Activated T-cell treated with anti-CD3 and anti-CD28 coated beads, Interleukin-2, amount 50 U/mL, for 72 hours (primary cell): ENCODE measurements around the gene IGFBP6. TPM values are rescaled to one million over a fixed set of nuclear protein-coding genes. Genes with fewer than 3 reads are reported as not detected.
A peak's percentile ranks its signal among the peaks of the same experiment; 100 is the strongest.

Experiments
- ATAC-seq, 2 donors: fragments of 150-1000 bp; cut with Tn5 transposase; replicated peaks in 1 of 2; 2 replicates each; pipeline ENCODE4 v1.10.0; 2021; ENCODE audit warnings: moderate library complexity in 2 of 2, mild to moderate bottlenecking in 1 of 2
- DNase-seq, 2 donors: peaks; one replicate each; pipeline ENCODE4 v3.0.0; 2021 to 2022; ENCODE audit warnings: mixed read lengths in 1 of 2
- H3K27ac Mint-ChIP-seq: one replicate; pipeline ENCODE4 v1.8.0; 2022; ENCODE audit warnings: mild to moderate bottlenecking, moderate library complexity, mixed read lengths
- H3K27me3 Mint-ChIP-seq: one replicate; pipeline ENCODE4 v1.8.0; 2022; ENCODE audit warnings: low read depth, mixed read lengths
- H3K36me3 Mint-ChIP-seq, 2 donors: one replicate each; pipeline ENCODE4 v1.8.0; 2022; ENCODE audit warnings: mixed read lengths in 2 of 2, mild to moderate bottlenecking in 1 of 2; ENCODE audit not compliant: insufficient read depth in 2 of 2
- H3K4me1 Mint-ChIP-seq: one replicate; pipeline ENCODE4 v1.8.0; 2022; ENCODE audit warnings: low read depth, mixed read lengths
- H3K4me3 Mint-ChIP-seq, 2 donors: one replicate each; pipeline ENCODE4 v1.8.0; 2022; ENCODE audit warnings: mild to moderate bottlenecking in 2 of 2, mixed read lengths in 2 of 2, moderate library complexity in 2 of 2
- H3K9me3 Mint-ChIP-seq, 2 donors: one replicate each; pipeline ENCODE4 v1.8.0; 2022; ENCODE audit warnings: mixed read lengths in 2 of 2
- total RNA-seq, 2 donors: library from RNA; stranded (reverse); gene quantifications; one replicate each; pipeline ENCODE4 v1.2.3, GENCODE V29; 2022

IGFBP6 gene
- 1 to 10 TPM; 5.7 to 9.2 TPM for total RNA-seq

- peak; percentile 80 to 84 for ATAC-seq
- peak within 1 kb of the TSS; percentile 73 for H3K27ac Mint-ChIP-seq
- H3K4me3 Mint-ChIP-seq, result peak within 1 kb of the TSS; percentile 84 to 92
- DNase-seq, result peak; percentile 77
- H3K9me3 Mint-ChIP-seq, result no peaks in the 10 kb centered on the region
- peaks cover 46% of the 10 kb centered on the region for H3K4me1 Mint-ChIP-seq
- no peaks in the 10 kb centered on the region for H3K36me3 Mint-ChIP-seq
- peaks cover 15% of the 10 kb centered on the region for H3K27me3 Mint-ChIP-seq
Observed at GRCh38 chr12:53097564-53098353, at the start of gene IGFBP6. Gene IGFBP6, plus strand, starts transcription at chr12:53097667. Its CDS starts 51 bp downstream, at chr12:53097718.

GRCh38 chr12:53048033-53048779 lies 49.3 kb upstream of the IGFBP6 start:
- peaks cover 0 to 2% of the 10 kb centered on the region in 2 donors for H3K36me3 Mint-ChIP-seq
- H3K4me1 Mint-ChIP-seq, result peaks cover 36% of the 10 kb centered on the region
- ATAC-seq (no peak), DNase-seq (no peak)
- H3K27ac Mint-ChIP-seq, result no peak overlapping the region
- H3K4me3 Mint-ChIP-seq, result peak overlapping the region; percentile 57 to 76
- H3K27me3 Mint-ChIP-seq, result peaks cover 7% of the 10 kb centered on the region
- no peaks in the 10 kb centered on the region for H3K9me3 Mint-ChIP-seq

GRCh38 chr12:53048780-53049401 lies 48.6 kb upstream of the IGFBP6 start:
- Mint-ChIP-seq H3K27me3 (peaks cover 7% of the 10 kb centered on the region), H3K9me3 (no peaks in the 10 kb centered on the region), H3K4me1 (peaks cover 42% of the 10 kb centered on the region), H3K4me3 (peak overlapping the region in 1 of 2 donors; percentile 17), H3K36me3 (peaks cover 0 to 2% of the 10 kb centered on the region in 2 donors), H3K27ac (no peak overlapping the region)
- ATAC-seq, result no peak
- DNase-seq, result no peak

- H3K4me1 Mint-ChIP-seq, result peaks cover 44% of the 10 kb centered on the region
- DNase-seq, result no peak
- ATAC-seq, result no peak
- H3K9me3 Mint-ChIP-seq, result no peaks in the 10 kb centered on the region
- peaks cover 0 to 2% of the 10 kb centered on the region in 2 donors for H3K36me3 Mint-ChIP-seq
- H3K27me3 Mint-ChIP-seq, result peaks cover 4% of the 10 kb centered on the region
- H3K27ac Mint-ChIP-seq, result no peak within 1 kb of the TSS
- peak within 1 kb of the TSS in 1 of 2 donors; percentile 17 for H3K4me3 Mint-ChIP-seq
Observed at GRCh38 chr12:53049571-53050318, 47.7 kb upstream of the IGFBP6 start, which contains the start of gene TNS2. Gene TNS2, plus strand, starts transcription at chr12:53050065. Its CDS starts 121 bp downstream, at chr12:53050186.

GRCh38 chr12:53050426-53051057 lies 46.9 kb upstream of the IGFBP6 start:
- DNase-seq (no peak), ATAC-seq (no peak)
- no peaks in the 10 kb centered on the region for H3K9me3 Mint-ChIP-seq
- no peak overlapping the region for H3K27ac Mint-ChIP-seq
- H3K4me3 Mint-ChIP-seq, result no peak overlapping the region
- H3K36me3 Mint-ChIP-seq, result peaks cover 0 to 2% of the 10 kb centered on the region in 2 donors
- peaks cover 42% of the 10 kb centered on the region for H3K4me1 Mint-ChIP-seq
- H3K27me3 Mint-ChIP-seq, result no peaks in the 10 kb centered on the region

- no peaks in the 10 kb centered on the region for H3K27me3 Mint-ChIP-seq
- DNase-seq, result no peak
- no peak for ATAC-seq
- no peak overlapping the region for H3K27ac Mint-ChIP-seq
- no peaks in the 10 kb centered on the region for H3K9me3 Mint-ChIP-seq
- no peak overlapping the region for H3K4me3 Mint-ChIP-seq
- peaks cover 0 to 2% of the 10 kb centered on the region in 2 donors for H3K36me3 Mint-ChIP-seq
- peaks cover 35% of the 10 kb centered on the region for H3K4me1 Mint-ChIP-seq
Observed at GRCh38 chr12:53051058-53051880, 46.2 kb upstream of the IGFBP6 start.

- Mint-ChIP-seq H3K4me3 (no peak overlapping the region), H3K36me3 (no peaks in the 10 kb centered on the region), H3K27me3 (no peaks in the 10 kb centered on the region), H3K27ac (no peak overlapping the region), H3K9me3 (no peaks in the 10 kb centered on the region), H3K4me1 (peaks cover 28% of the 10 kb centered on the region)
- ATAC-seq (no peak), DNase-seq (no peak)
Observed at GRCh38 chr12:53051881-53052412, 45.5 kb upstream of the IGFBP6 start.

GRCh38 chr12:53052419-53053217 lies 44.8 kb upstream of the IGFBP6 start:
- Mint-ChIP-seq H3K4me1 (peaks cover 28% of the 10 kb centered on the region), H3K36me3 (no peaks in the 10 kb centered on the region), H3K27ac (no peak overlapping the region), H3K4me3 (no peak overlapping the region), H3K27me3 (no peaks in the 10 kb centered on the region), H3K9me3 (no peaks in the 10 kb centered on the region)
- ATAC-seq, result no peak
- no peak for DNase-seq

- no peaks in the 10 kb centered on the region for H3K27me3 Mint-ChIP-seq
- H3K4me3 Mint-ChIP-seq, result peak overlapping the region; percentile 96 to 98
- peaks cover 27% of the 10 kb centered on the region for H3K4me1 Mint-ChIP-seq
- H3K9me3 Mint-ChIP-seq, result no peaks in the 10 kb centered on the region
- peak overlapping the region; percentile 85 for H3K27ac Mint-ChIP-seq
- DNase-seq, result peak; percentile 54 to 66
- peak; percentile 19 to 20 for ATAC-seq
- no peaks in the 10 kb centered on the region for H3K36me3 Mint-ChIP-seq
Observed at GRCh38 chr12:53053218-53054111, 44.0 kb upstream of the IGFBP6 start.

- Mint-ChIP-seq H3K4me1 (peaks cover 18% of the 10 kb centered on the region), H3K36me3 (no peaks in the 10 kb centered on the region), H3K27ac (peak overlapping the region; percentile 85), H3K27me3 (no peaks in the 10 kb centered on the region), H3K4me3 (peak overlapping the region; percentile 96 to 98), H3K9me3 (no peaks in the 10 kb centered on the region)
- ATAC-seq (peak; percentile 93), DNase-seq (peak; percentile 92 to 95)
Observed at GRCh38 chr12:53054112-53054878, 43.2 kb upstream of the IGFBP6 start.
